Measurements from ENCODE around the gene PPP6R1.

PPP6R1 gene

GRCh38 chr19:55261671-55262126, 2.9 kb upstream of the PPP6R1 start:
- Histone ChIP-seq H2AK5ac (ENCODE audit: low read depth, low read length) (no peak overlapping the region), H3K23ac (ENCODE audit: low read depth, low read length, poor library complexity) (peak overlapping the region; percentile 17), H3K9me3 (replicated peaks in 1 of 2; ENCODE audit: control insufficient read depth in 2 of 2, insufficient read depth in 1 of 2, low read depth in 1 of 2, low read length in 2 of 2) (peaks cover under 1 to 3% of the 10 kb centered on the region in 2 donors), H2AFZ (ENCODE audit: low read length) (no peak overlapping the region), H3K9ac (ENCODE audit: low read depth, low read length, poor library complexity) (no peak overlapping the region), H2BK5ac (ENCODE audit: low read length) (no peak overlapping the region), H3K4me3 (ENCODE audit: low read length in 2 of 2) (no peak overlapping the region), H3K36me3 (replicated peaks in 1 of 2; ENCODE audit: control insufficient read depth in 2 of 2, insufficient read depth in 2 of 2, low read length in 2 of 2) (peaks cover 3 to 5% of the 10 kb centered on the region in 2 donors), H3K4me2 (ENCODE audit: insufficient read depth, low read length, poor library complexity, severe bottlenecking) (no peak overlapping the region), H3K18ac (ENCODE audit: low read length) (no peak overlapping the region), H3K27me3 (ENCODE audit: control insufficient read depth in 3 of 3, insufficient read depth in 3 of 3, low read depth in 1 of 3, low read length in 3 of 3) (no peaks in the 10 kb centered on the region), H3K79me1 (ENCODE audit: low read depth, low read length) (peaks cover 7% of the 10 kb centered on the region), H2BK12ac (ENCODE audit: low read length) (no peak overlapping the region), H2BK15ac (ENCODE audit: low read length) (no peak overlapping the region), H4K8ac (ENCODE audit: low read depth, low read length) (no peak overlapping the region), H2BK120ac (ENCODE audit: low read depth, low read length) (no peak overlapping the region), H4K91ac (ENCODE audit: low read depth, low read length, poor library complexity) (no peak overlapping the region), H3K4ac (ENCODE audit: low read length) (no peak overlapping the region), H3K4me1 (ENCODE audit: control insufficient read depth in 2 of 2, insufficient read depth in 1 of 2, low read depth in 1 of 2, low read length in 2 of 2) (peaks cover 9 to 12% of the 10 kb centered on the region in 2 donors), H3K14ac (ENCODE audit: low read length) (no peak overlapping the region), H3K27ac (replicated peaks; ENCODE audit: low read length) (no peak overlapping the region)
- no peak for DNase-seq (ENCODE audit: low spot score)
- WGBS, 2 donors (ENCODE audit: extremely low coverage in 2 of 2, insufficient read length in 2 of 2, insufficient replicate concordance in 1 of 2), result no CpG with 5 or more reads among the region's 13 CpGs

- Histone ChIP-seq H3K4me2 (ENCODE audit: insufficient read depth, low read length, poor library complexity, severe bottlenecking) (peak overlapping the region; percentile 56), H3K27ac (replicated peaks; ENCODE audit: low read length) (peak overlapping the region; percentile 98), H4K8ac (ENCODE audit: low read depth, low read length) (no peak overlapping the region), H3K14ac (ENCODE audit: low read length) (no peak overlapping the region), H2BK5ac (ENCODE audit: low read length) (no peak overlapping the region), H3K4me1 (ENCODE audit: control insufficient read depth in 2 of 2, insufficient read depth in 1 of 2, low read depth in 1 of 2, low read length in 2 of 2) (peaks cover 12 to 17% of the 10 kb centered on the region in 2 donors), H2BK15ac (ENCODE audit: low read length) (no peak overlapping the region), H3K18ac (ENCODE audit: low read length) (peak overlapping the region; percentile 70), H3K27me3 (ENCODE audit: control insufficient read depth in 3 of 3, insufficient read depth in 3 of 3, low read depth in 1 of 3, low read length in 3 of 3) (no peaks in the 10 kb centered on the region), H3K9me3 (replicated peaks in 1 of 2; ENCODE audit: control insufficient read depth in 2 of 2, insufficient read depth in 1 of 2, low read depth in 1 of 2, low read length in 2 of 2) (no peaks in the 10 kb centered on the region), H2BK12ac (ENCODE audit: low read length) (no peak overlapping the region), H3K36me3 (replicated peaks in 1 of 2; ENCODE audit: control insufficient read depth in 2 of 2, insufficient read depth in 2 of 2, low read length in 2 of 2) (peaks cover 0 to 15% of the 10 kb centered on the region in 2 donors), H3K4ac (ENCODE audit: low read length) (no peak overlapping the region), H2AFZ (ENCODE audit: low read length) (peak overlapping the region; percentile 88), H3K79me1 (ENCODE audit: low read depth, low read length) (peaks cover 11% of the 10 kb centered on the region), H2BK120ac (ENCODE audit: low read depth, low read length) (no peak overlapping the region), H4K91ac (ENCODE audit: low read depth, low read length, poor library complexity) (no peak overlapping the region), H3K4me3 (ENCODE audit: low read length in 2 of 2) (peak overlapping the region; percentile 78 to 90), H2AK5ac (ENCODE audit: low read depth, low read length) (peak overlapping the region; percentile 74), H3K9ac (ENCODE audit: low read depth, low read length, poor library complexity) (no peak overlapping the region), H3K23ac (ENCODE audit: low read depth, low read length, poor library complexity) (peak overlapping the region; percentile 98)
- no CpG with 5 or more reads among the region's 29 CpGs for WGBS, 2 donors (ENCODE audit: extremely low coverage in 2 of 2, insufficient read length in 2 of 2, insufficient replicate concordance in 1 of 2)
- DNase-seq (ENCODE audit: low spot score), result no peak
Measured at GRCh38 chr19:55259540-55260210, 858 bp upstream of the PPP6R1 start.

- H4K91ac ChIP-seq (ENCODE audit: low read depth, low read length, poor library complexity), result no peak overlapping the region
- peak overlapping the region; percentile 80 for H2BK15ac ChIP-seq (ENCODE audit: low read length)
- peak overlapping the region; percentile 87 for H3K14ac ChIP-seq (ENCODE audit: low read length)
- H3K18ac ChIP-seq (ENCODE audit: low read length), result peak overlapping the region; percentile 99
- H3K9ac ChIP-seq (ENCODE audit: low read depth, low read length, poor library complexity), result peak overlapping the region; percentile 97
- H2AK5ac ChIP-seq (ENCODE audit: low read depth, low read length), result no peak overlapping the region
- peak overlapping the region; percentile 88 for H2AFZ ChIP-seq (ENCODE audit: low read length)
- H2BK5ac ChIP-seq (ENCODE audit: low read length), result peak overlapping the region; percentile 79
- no peaks in the 10 kb centered on the region for H3K27me3 ChIP-seq (ENCODE audit: control insufficient read depth in 3 of 3, insufficient read depth in 3 of 3, low read depth in 1 of 3, low read length in 3 of 3)
- H3K27ac ChIP-seq (replicated peaks; ENCODE audit: low read length), result peak overlapping the region; percentile 70
- DNase-seq (ENCODE audit: low spot score), result no peak
- H3K4me1 ChIP-seq (ENCODE audit: control insufficient read depth in 2 of 2, insufficient read depth in 1 of 2, low read depth in 1 of 2, low read length in 2 of 2), result peaks cover 12 to 17% of the 10 kb centered on the region in 2 donors
- no peak overlapping the region for H3K4ac ChIP-seq (ENCODE audit: low read length)
- no peaks in the 10 kb centered on the region for H3K9me3 ChIP-seq (replicated peaks in 1 of 2; ENCODE audit: control insufficient read depth in 2 of 2, insufficient read depth in 1 of 2, low read depth in 1 of 2, low read length in 2 of 2)
- H4K8ac ChIP-seq (ENCODE audit: low read depth, low read length), result no peak overlapping the region
- WGBS, 2 donors (ENCODE audit: extremely low coverage in 2 of 2, insufficient read length in 2 of 2, insufficient replicate concordance in 1 of 2), result no CpG with 5 or more reads among the region's 53 CpGs
- peak overlapping the region; percentile 98 for H3K23ac ChIP-seq (ENCODE audit: low read depth, low read length, poor library complexity)
- peak overlapping the region; percentile 60 for H2BK12ac ChIP-seq (ENCODE audit: low read length)
- no peak overlapping the region for H2BK120ac ChIP-seq (ENCODE audit: low read depth, low read length)
- peak overlapping the region; percentile 81 for H3K4me2 ChIP-seq (ENCODE audit: insufficient read depth, low read length, poor library complexity, severe bottlenecking)
- peaks cover 0 to 20% of the 10 kb centered on the region in 2 donors for H3K36me3 ChIP-seq (replicated peaks in 1 of 2; ENCODE audit: control insufficient read depth in 2 of 2, insufficient read depth in 2 of 2, low read length in 2 of 2)
- H3K4me3 ChIP-seq (ENCODE audit: low read length in 2 of 2), result peak overlapping the region; percentile 90 to 99
- peaks cover 15% of the 10 kb centered on the region for H3K79me1 ChIP-seq (ENCODE audit: low read depth, low read length)
Measured at GRCh38 chr19:55258476-55258827, 365 bp downstream of the PPP6R1 start.

GRCh38 chr19:55257461-55258420, 1.1 kb downstream of the PPP6R1 start:
- H2AK5ac ChIP-seq (ENCODE audit: low read depth, low read length), result no peak overlapping the region
- peak overlapping the region; percentile 90 to 99 for H3K4me3 ChIP-seq (ENCODE audit: low read length in 2 of 2)
- no peak overlapping the region for H4K8ac ChIP-seq (ENCODE audit: low read depth, low read length)
- peaks cover 17% of the 10 kb centered on the region for H3K79me1 ChIP-seq (ENCODE audit: low read depth, low read length)
- no peak overlapping the region for H4K91ac ChIP-seq (ENCODE audit: low read depth, low read length, poor library complexity)
- no peaks in the 10 kb centered on the region for H3K9me3 ChIP-seq (replicated peaks in 1 of 2; ENCODE audit: control insufficient read depth in 2 of 2, insufficient read depth in 1 of 2, low read depth in 1 of 2, low read length in 2 of 2)
- H3K9ac ChIP-seq (ENCODE audit: low read depth, low read length, poor library complexity), result peak overlapping the region; percentile 86
- no peak overlapping the region for H2BK15ac ChIP-seq (ENCODE audit: low read length)
- peak overlapping the region; percentile 81 for H3K4me2 ChIP-seq (ENCODE audit: insufficient read depth, low read length, poor library complexity, severe bottlenecking)
- DNase-seq (ENCODE audit: low spot score), result no peak
- H2BK12ac ChIP-seq (ENCODE audit: low read length), result no peak overlapping the region
- H3K4me1 ChIP-seq (ENCODE audit: control insufficient read depth in 2 of 2, insufficient read depth in 1 of 2, low read depth in 1 of 2, low read length in 2 of 2), result peaks cover 12 to 17% of the 10 kb centered on the region in 2 donors
- peak overlapping the region; percentile 83 for H2BK5ac ChIP-seq (ENCODE audit: low read length)
- H3K27me3 ChIP-seq (ENCODE audit: control insufficient read depth in 3 of 3, insufficient read depth in 3 of 3, low read depth in 1 of 3, low read length in 3 of 3), result no peaks in the 10 kb centered on the region
- H3K14ac ChIP-seq (ENCODE audit: low read length), result peak overlapping the region; percentile 31
- H3K4ac ChIP-seq (ENCODE audit: low read length), result no peak overlapping the region
- H2AFZ ChIP-seq (ENCODE audit: low read length), result peak overlapping the region; percentile 88
- WGBS, 2 donors (ENCODE audit: extremely low coverage in 2 of 2, insufficient read length in 2 of 2, insufficient replicate concordance in 1 of 2), result no CpG with 5 or more reads among the region's 51 CpGs
- H3K18ac ChIP-seq (ENCODE audit: low read length), result peak overlapping the region; percentile 70
- peaks cover 0 to 24% of the 10 kb centered on the region in 2 donors for H3K36me3 ChIP-seq (replicated peaks in 1 of 2; ENCODE audit: control insufficient read depth in 2 of 2, insufficient read depth in 2 of 2, low read length in 2 of 2)
- H3K27ac ChIP-seq (replicated peaks; ENCODE audit: low read length), result no peak overlapping the region
- H2BK120ac ChIP-seq (ENCODE audit: low read depth, low read length), result no peak overlapping the region
- H3K23ac ChIP-seq (ENCODE audit: low read depth, low read length, poor library complexity), result peak overlapping the region; percentile 47
